ENCODE measurements around the gene HECW1. TPM values are rescaled to one million over a fixed set of nuclear protein-coding genes. Genes with fewer than 3 reads are reported as not detected.
"Not testable (repeated sequence)": the region's sequence is repeated elsewhere in the genome, so short reads cannot be mapped to it uniquely, and the experiment has no call there.

HECW1 gene
- total RNA-seq, 6 donors from 2014 or later: 0.10 to 1.0 (median 0.76) TPM; not detected in 1

DNA sequence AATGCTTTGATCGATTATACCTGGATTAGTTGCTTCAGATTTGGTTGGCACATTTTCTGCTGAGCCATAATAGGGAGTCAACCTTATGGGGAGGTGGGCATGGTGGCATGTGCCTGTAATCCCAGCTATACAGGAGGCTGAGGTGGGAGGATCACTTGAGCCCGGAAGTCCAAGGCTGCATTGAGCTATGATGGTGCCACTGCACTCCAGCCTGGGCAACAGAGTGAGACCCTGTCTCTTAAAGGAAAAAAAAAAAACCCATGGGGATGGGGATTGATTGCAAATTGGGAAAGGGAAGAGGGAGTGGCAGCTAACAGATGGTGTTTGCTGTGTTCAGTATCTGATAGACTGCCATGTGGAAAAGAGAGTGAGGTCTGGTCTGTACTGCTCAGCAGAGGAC lies 481.6 kb downstream of the HECW1 start:
- no peaks in the 10 kb centered on the region for H3K9me3 ChIP-seq
- ATAC-seq (ENCODE audit: low FRiP score in 2 of 2) (no peak), DNase-seq (no peak)
- H3K27me3 ChIP-seq: no peaks in the 10 kb centered on the region
- peaks cover 3 to 47% (median 10%) of the 10 kb centered on the region in 4 donors for H3K4me1 ChIP-seq
- peaks cover 4 to 34% (median 14%) of the 10 kb centered on the region in 4 donors for H3K36me3 ChIP-seq
- H3K27ac ChIP-seq: no peak overlapping the region
- TF ChIP-seq, protein P1, sequence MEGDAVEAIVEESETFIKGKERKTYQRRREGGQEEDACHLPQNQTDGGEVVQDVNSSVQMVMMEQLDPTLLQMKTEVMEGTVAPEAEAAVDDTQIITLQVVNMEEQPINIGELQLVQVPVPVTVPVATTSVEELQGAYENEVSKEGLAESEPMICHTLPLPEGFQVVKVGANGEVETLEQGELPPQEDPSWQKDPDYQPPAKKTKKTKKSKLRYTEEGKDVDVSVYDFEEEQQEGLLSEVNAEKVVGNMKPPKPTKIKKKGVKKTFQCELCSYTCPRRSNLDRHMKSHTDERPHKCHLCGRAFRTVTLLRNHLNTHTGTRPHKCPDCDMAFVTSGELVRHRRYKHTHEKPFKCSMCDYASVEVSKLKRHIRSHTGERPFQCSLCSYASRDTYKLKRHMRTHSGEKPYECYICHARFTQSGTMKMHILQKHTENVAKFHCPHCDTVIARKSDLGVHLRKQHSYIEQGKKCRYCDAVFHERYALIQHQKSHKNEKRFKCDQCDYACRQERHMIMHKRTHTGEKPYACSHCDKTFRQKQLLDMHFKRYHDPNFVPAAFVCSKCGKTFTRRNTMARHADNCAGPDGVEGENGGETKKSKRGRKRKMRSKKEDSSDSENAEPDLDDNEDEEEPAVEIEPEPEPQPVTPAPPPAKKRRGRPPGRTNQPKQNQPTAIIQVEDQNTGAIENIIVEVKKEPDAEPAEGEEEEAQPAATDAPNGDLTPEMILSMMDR (IDR thresholded peaks at IDR 0.05): no peak
- TF ChIP-seq EP300 (IDR thresholded peaks at IDR 0.05) (no peak), POLR2A (IDR thresholded peaks at IDR 0.05) (no peak), POLR2AphosphoS5 (IDR thresholded peaks at IDR 0.05) (no peak)
- 82 to 94% methylated on average over 2 of the region's 2 CpGs for WGBS, 2 donors
- no peak overlapping the region for H3K4me3 ChIP-seq

DNA sequence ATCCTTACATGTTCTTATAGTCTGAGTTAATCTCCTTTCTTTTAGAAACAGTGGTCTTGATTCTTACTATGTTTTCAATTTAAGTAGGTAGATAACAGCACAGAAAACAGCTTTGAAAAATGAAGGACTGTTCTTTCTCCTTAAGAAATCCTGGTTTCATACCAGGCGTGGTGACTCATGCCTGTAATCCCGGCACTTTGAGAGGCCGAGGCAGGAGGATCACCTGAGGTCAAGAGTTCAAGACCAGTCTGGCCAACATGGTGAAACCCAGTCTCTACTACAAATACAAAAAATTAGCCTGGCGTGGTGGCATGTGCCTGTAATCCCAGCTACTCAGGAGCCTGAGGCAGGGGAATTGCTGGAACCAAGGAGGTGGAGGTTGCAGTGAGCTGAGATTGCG lies 484.0 kb downstream of the HECW1 start:
- not testable (repeated sequence) for ATAC-seq (ENCODE audit: low FRiP score in 2 of 2); H3K27ac ChIP-seq; DNase-seq; H3K4me3 ChIP-seq; H3K27me3 ChIP-seq; H3K9me3 ChIP-seq
- peaks cover 4 to 47% (median 17%) of the 10 kb centered on the region in 4 donors for H3K36me3 ChIP-seq
- peaks cover 0 to 27% (median 3%) of the 10 kb centered on the region in 4 donors for H3K4me1 ChIP-seq
- WGBS, 2 donors: 79 to 89% methylated on average over 5 of the region's 5 CpGs

DNA sequence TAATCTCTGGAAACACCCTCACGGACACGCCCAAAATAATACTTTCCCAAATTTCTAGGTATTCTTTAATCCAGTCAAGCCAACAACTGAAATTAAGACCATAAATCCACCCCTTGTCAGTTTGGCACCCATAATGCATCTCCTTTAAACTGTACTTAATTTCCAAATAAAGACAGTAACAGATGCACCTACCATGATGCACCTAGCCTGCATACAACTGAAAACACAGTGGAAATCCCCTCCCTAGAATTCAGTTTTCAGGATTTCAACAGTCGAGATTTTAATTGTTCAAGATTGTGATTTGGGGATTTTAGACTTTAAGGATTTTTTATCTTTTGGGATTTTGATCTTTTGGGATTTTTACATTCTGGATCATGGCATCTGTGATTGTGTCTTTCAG lies 487.6 kb downstream of the HECW1 start:
- ATAC-seq (ENCODE audit: low FRiP score in 2 of 2): no peak
- no peaks in the 10 kb centered on the region for H3K27me3 ChIP-seq
- H3K36me3 ChIP-seq: peaks cover 4 to 53% (median 19%) of the 10 kb centered on the region in 4 donors
- no peak overlapping the region for H3K27ac ChIP-seq
- peaks cover 0 to 3% (median 0%) of the 10 kb centered on the region in 4 donors for H3K4me1 ChIP-seq
- H3K9me3 ChIP-seq: no peaks in the 10 kb centered on the region
- TF ChIP-seq EP300 (IDR thresholded peaks at IDR 0.05) (no peak), POLR2A (IDR thresholded peaks at IDR 0.05) (no peak), POLR2AphosphoS5 (IDR thresholded peaks at IDR 0.05) (no peak)
- TF ChIP-seq, protein P1 (IDR thresholded peaks at IDR 0.05): no peak
- H3K4me3 ChIP-seq: no peak overlapping the region
- DNase-seq: no peak
- 93 to 94% methylated on average over 3 of the region's 3 CpGs for WGBS, 2 donors

DNA sequence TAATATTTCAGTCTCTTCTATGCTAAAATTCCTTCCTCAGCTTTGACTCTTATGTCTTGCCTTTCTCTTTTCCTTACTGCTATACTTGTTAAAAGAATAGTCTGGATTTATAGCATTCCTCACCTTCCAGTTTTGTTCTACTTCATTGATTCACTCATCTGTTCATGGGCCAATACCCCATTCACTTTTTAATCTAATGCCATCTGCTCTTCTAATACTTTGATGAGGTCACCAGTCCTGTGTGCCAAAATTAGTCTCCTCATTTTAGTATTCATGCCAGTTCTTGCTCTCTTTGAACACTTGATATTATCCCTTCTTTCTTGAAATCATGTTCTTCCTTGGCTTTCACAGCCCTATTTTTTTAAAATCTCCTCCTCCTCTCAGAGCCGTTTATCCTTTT lies 489.8 kb downstream of the HECW1 start:
- Histone ChIP-seq H3K36me3 (peaks cover 4 to 37% (median 17%) of the 10 kb centered on the region in 4 donors), H3K9me3 (no peaks in the 10 kb centered on the region), H3K27me3 (no peaks in the 10 kb centered on the region), H3K4me3 (no peak overlapping the region), H3K27ac (no peak overlapping the region), H3K4me1 (no peaks in the 10 kb centered on the region)
- DNase-seq: no peak
- no peak for TF ChIP-seq POLR2AphosphoS5 (IDR thresholded peaks at IDR 0.05)
- no peak for TF ChIP-seq EP300 (IDR thresholded peaks at IDR 0.05)
- TF ChIP-seq, protein P1 (IDR thresholded peaks at IDR 0.05): no peak
- TF ChIP-seq POLR2A (IDR thresholded peaks at IDR 0.05): no peak
- ATAC-seq (ENCODE audit: low FRiP score in 2 of 2): no peak
- WGBS, 2 donors: 75 to 83% methylated on average over 1 of the region's 1 CpG

DNA sequence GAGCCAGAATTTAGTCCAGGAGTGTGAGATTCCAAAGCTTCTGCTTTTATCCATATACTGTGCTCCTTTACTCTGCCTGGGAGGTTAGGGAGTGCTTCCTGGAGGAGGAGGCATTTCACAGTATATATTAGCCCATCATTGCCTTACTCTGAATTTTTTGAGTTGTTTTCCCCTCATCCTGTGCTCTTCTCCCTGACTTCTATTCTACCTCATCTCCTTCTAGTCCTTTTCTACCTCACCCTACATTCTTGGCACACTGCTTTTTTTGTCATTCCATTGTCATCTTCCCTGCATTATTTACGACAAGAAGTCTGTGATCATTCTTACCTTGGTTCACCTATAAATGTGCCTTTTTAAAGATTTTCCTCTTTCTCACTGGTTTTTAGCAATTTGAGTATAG lies 491.8 kb downstream of the HECW1 start:
- ATAC-seq (ENCODE audit: low FRiP score in 2 of 2): no peak
- H3K4me3 ChIP-seq: no peak overlapping the region
- peaks cover 0 to 20% (median 11%) of the 10 kb centered on the region in 4 donors for H3K36me3 ChIP-seq
- WGBS, 2 donors: 92 to 96% methylated on average over 1 of the region's 1 CpG
- no peak for DNase-seq
- H3K27ac ChIP-seq: no peak overlapping the region
- H3K9me3 ChIP-seq: no peaks in the 10 kb centered on the region
- TF ChIP-seq EP300 (IDR thresholded peaks at IDR 0.05) (no peak), POLR2AphosphoS5 (IDR thresholded peaks at IDR 0.05) (no peak)
- no peaks in the 10 kb centered on the region for H3K27me3 ChIP-seq
- H3K4me1 ChIP-seq: no peaks in the 10 kb centered on the region

DNA sequence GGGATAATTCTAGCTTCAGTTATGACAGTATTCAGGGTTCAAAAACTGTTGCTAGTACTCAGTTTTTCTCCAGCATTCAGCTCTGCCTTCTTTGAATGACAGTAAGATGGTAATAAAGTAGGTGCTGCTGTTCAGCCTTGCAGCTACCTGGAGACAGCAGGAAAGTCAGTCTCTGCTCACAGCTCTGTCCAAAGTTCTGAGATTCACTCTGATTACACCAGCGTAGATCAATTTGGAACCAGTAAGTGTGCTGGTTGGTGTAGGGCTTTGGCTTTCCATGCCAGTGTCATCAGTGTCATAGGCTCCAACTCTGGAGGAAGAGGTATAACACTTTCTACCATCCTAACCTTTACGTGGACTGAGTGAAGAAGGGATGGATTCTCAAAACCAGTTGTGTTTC lies 496.6 kb downstream of the HECW1 start:
- Histone ChIP-seq H3K9me3 (no peaks in the 10 kb centered on the region), H3K4me1 (peaks cover 0 to 9% (median 0%) of the 10 kb centered on the region in 4 donors), H3K27ac (no peak overlapping the region), H3K36me3 (peaks cover 0 to 30% (median 15%) of the 10 kb centered on the region in 4 donors), H3K4me3 (no peak overlapping the region), H3K27me3 (no peaks in the 10 kb centered on the region)
- no peak for DNase-seq
- TF ChIP-seq, protein P1 (IDR thresholded peaks at IDR 0.05): no peak
- TF ChIP-seq EP300 (IDR thresholded peaks at IDR 0.05) (no peak), POLR2AphosphoS5 (IDR thresholded peaks at IDR 0.05) (no peak), POLR2A (IDR thresholded peaks at IDR 0.05) (no peak)
- no peak for ATAC-seq (ENCODE audit: low FRiP score in 2 of 2)
- WGBS, 2 donors: 92 to 100% methylated on average over 1 to 2 of the region's 2 CpGs

Data from upper lobe of left lung (tissue), 6 donors.